ENCODE data around the gene MRPL28. TPM values are rescaled to one million over a fixed set of nuclear protein-coding genes. Genes with fewer than 3 reads are reported as not detected.

The MRPL28 gene
- total RNA-seq, 6 experiments from 2014 or later = 105 to 131 (median 129) TPM

- H3K36me3 Mint-ChIP-seq (ENCODE audit: low read depth) = 0 out of 2 replicates have a peak, but pooled peaks cover 1% of the 10 kb centered on the region
- peaks cover 9% of the 10 kb centered on the region for H3K4me1 Mint-ChIP-seq (ENCODE audit: low read depth)
- TF ChIP-seq, protein P1, sequence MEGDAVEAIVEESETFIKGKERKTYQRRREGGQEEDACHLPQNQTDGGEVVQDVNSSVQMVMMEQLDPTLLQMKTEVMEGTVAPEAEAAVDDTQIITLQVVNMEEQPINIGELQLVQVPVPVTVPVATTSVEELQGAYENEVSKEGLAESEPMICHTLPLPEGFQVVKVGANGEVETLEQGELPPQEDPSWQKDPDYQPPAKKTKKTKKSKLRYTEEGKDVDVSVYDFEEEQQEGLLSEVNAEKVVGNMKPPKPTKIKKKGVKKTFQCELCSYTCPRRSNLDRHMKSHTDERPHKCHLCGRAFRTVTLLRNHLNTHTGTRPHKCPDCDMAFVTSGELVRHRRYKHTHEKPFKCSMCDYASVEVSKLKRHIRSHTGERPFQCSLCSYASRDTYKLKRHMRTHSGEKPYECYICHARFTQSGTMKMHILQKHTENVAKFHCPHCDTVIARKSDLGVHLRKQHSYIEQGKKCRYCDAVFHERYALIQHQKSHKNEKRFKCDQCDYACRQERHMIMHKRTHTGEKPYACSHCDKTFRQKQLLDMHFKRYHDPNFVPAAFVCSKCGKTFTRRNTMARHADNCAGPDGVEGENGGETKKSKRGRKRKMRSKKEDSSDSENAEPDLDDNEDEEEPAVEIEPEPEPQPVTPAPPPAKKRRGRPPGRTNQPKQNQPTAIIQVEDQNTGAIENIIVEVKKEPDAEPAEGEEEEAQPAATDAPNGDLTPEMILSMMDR (IDR thresholded peaks at IDR 0.05) = no peak
- H3K4me3 Mint-ChIP-seq = no peak overlapping the region
- no peaks in the 10 kb centered on the region for H3K9me3 Mint-ChIP-seq
- peaks cover under 1% of the 10 kb centered on the region for H3K27me3 Mint-ChIP-seq (ENCODE audit: insufficient read depth)
- H3K27ac Mint-ChIP-seq = no peak overlapping the region
- DNase-seq = no peak
Measured at GRCh38 chr16:324201-324450, 46.2 kb downstream of the MRPL28 start.

DNA sequence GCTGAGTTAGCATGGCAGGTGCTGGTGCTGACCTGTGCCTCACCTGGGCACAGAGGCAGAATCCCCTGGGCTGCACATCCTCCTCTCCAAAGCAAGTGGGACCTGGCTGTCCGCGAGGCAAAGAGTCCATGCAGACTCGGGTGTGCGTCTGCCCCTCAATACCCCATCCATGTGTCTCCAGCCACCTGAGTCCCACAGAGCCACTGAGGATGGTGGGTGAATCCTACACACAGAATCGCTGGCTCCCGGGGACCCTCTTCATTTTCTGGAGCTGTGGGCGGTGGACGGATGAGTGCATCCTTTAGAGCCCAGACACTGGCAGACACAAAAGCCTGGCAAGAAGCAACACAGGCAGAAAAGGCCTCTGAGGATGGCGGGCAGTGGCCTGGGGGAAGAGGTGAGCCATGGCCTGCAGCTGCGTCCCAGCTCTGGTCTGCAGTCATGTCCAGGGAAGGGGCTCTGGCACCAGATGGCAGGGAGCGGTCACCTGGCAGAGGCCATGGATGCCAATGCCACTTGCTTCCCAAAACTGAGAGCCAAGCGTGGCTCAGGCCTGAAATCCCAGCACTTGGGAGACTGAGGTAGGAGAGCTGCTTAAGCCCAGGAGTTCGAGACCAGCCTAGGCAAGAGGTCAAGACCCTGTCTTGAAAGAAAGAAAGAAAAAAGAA is 47.7 kb downstream of the MRPL28 start:
- Mint-ChIP-seq H3K27ac (no peak overlapping the region), H3K4me3 (no peak overlapping the region), H3K27me3 (ENCODE audit: insufficient read depth) (peaks cover 2% of the 10 kb centered on the region), H3K9me3 (no peaks in the 10 kb centered on the region), H3K4me1 (ENCODE audit: low read depth) (peaks cover 6% of the 10 kb centered on the region), H3K36me3 (ENCODE audit: low read depth) (0 out of 2 replicates have a peak, but pooled peaks cover 6% of the 10 kb centered on the region)
- no peak for DNase-seq
- TF ChIP-seq, protein P1 (IDR thresholded peaks at IDR 0.05) = no peak

- no peaks in the 10 kb centered on the region for H3K4me1 Mint-ChIP-seq (ENCODE audit: low read depth)
- no peak for DNase-seq
- H3K4me3 Mint-ChIP-seq = no peak overlapping the region
- TF ChIP-seq, protein P1 (IDR thresholded peaks at IDR 0.05) = no peak
- H3K27ac Mint-ChIP-seq = no peak overlapping the region
- no peaks in the 10 kb centered on the region for H3K9me3 Mint-ChIP-seq
- peaks cover 2% of the 10 kb centered on the region for H3K27me3 Mint-ChIP-seq (ENCODE audit: insufficient read depth)
- H3K36me3 Mint-ChIP-seq (ENCODE audit: low read depth) = 0 out of 2 replicates have a peak, but pooled peaks cover 6% of the 10 kb centered on the region
Measured at GRCh38 chr16:321532-321931, 48.8 kb downstream of the MRPL28 start.

GRCh38 chr16:320206-320605 is 50.1 kb downstream of the MRPL28 start:
- DNase-seq = no peak
- H3K9me3 Mint-ChIP-seq = no peaks in the 10 kb centered on the region
- TF ChIP-seq, protein P1 (IDR thresholded peaks at IDR 0.05) = no peak
- H3K27me3 Mint-ChIP-seq (ENCODE audit: insufficient read depth) = peaks cover 2% of the 10 kb centered on the region
- peak overlapping the region; percentile 26; the same call in 1 of the 2 replicates for H3K27ac Mint-ChIP-seq
- H3K36me3 Mint-ChIP-seq (ENCODE audit: low read depth) = 0 out of 2 replicates have a peak, but pooled peaks cover 6% of the 10 kb centered on the region
- H3K4me3 Mint-ChIP-seq = no peak overlapping the region
- no peaks in the 10 kb centered on the region for H3K4me1 Mint-ChIP-seq (ENCODE audit: low read depth)

- H3K4me3 Mint-ChIP-seq = no peak overlapping the region
- H3K4me1 Mint-ChIP-seq (ENCODE audit: low read depth) = no peaks in the 10 kb centered on the region
- H3K27ac Mint-ChIP-seq = no peak overlapping the region
- DNase-seq = no peak
- no peaks in the 10 kb centered on the region for H3K9me3 Mint-ChIP-seq
- 0 out of 2 replicates have a peak, but pooled peaks cover 6% of the 10 kb centered on the region for H3K36me3 Mint-ChIP-seq (ENCODE audit: low read depth)
- H3K27me3 Mint-ChIP-seq (ENCODE audit: insufficient read depth) = peaks cover 2% of the 10 kb centered on the region
- TF ChIP-seq, protein P1 (IDR thresholded peaks at IDR 0.05) = peak; percentile 52
Measured at GRCh38 chr16:318628-319027, 51.7 kb downstream of the MRPL28 start.
